C4-2B (cell line): Measurements from ENCODE around the gene SETD4.

Source experiments
- ZFX ChIP-seq: fragments of 450-650 bp; IDR thresholded peaks from 2 replicates; pipeline ENCODE4 v1.6.1; 2017
- TF ChIP-seq, protein P1 (sequence below): fragments of 450-650 bp; conservative IDR thresholded peaks from 2 replicates; pipeline ENCODE4 v1.5.1; 2017; ENCODE audit warnings: mild to moderate bottlenecking

DNA sequence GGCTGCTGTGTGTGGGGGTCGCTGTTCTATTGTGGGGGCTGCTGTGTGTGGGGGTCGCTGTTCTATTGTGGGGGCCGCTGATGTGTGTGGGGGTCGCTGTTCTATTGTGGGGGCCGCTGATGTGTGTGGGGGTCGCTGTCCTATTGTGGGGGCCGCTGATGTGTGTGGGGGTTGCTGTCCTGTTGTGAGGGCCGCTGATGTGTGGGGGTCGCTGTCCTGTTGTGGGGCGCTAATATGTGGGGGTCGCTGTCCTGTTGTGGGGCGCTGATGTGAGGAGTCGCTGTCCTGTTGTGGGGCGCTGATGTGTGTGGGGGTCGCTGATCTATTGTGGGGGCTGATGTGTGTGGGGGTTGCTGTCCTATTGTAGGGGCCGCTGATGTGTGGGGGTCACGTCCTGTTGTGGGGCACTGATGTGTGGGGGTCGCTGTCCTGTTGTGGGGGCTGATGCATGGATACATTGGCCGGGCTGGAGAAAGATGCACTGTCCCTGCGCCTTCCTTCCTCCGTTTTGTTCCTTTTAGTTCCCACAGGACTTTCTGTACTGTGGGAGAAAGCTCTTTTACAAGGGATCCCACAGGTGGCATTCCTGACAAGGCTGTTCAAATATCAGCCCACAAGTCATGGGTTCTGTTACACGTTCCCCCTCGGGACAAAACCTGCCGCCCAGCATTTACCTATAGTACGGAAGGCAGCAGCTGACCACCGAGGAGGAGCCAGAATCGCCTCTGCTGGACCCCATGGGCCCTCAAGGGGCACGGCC is 27.5 kb downstream of the SETD4 start:
- TF ChIP-seq, protein P1, sequence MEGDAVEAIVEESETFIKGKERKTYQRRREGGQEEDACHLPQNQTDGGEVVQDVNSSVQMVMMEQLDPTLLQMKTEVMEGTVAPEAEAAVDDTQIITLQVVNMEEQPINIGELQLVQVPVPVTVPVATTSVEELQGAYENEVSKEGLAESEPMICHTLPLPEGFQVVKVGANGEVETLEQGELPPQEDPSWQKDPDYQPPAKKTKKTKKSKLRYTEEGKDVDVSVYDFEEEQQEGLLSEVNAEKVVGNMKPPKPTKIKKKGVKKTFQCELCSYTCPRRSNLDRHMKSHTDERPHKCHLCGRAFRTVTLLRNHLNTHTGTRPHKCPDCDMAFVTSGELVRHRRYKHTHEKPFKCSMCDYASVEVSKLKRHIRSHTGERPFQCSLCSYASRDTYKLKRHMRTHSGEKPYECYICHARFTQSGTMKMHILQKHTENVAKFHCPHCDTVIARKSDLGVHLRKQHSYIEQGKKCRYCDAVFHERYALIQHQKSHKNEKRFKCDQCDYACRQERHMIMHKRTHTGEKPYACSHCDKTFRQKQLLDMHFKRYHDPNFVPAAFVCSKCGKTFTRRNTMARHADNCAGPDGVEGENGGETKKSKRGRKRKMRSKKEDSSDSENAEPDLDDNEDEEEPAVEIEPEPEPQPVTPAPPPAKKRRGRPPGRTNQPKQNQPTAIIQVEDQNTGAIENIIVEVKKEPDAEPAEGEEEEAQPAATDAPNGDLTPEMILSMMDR: no peak
- no peak for TF ChIP-seq ZFX
